Activated CD4-positive, CD25-positive, alpha-beta regulatory T cell (primary cell): ENCODE measurements around the gene FKBP7.
"Not testable (repeated sequence)": the region's sequence is repeated elsewhere in the genome, so short reads cannot be mapped to it uniquely, and the experiment has no call there.

Source experiments
- DNase-seq, 4 experiments: peaks; one replicate each; lab custom pipeline; 2025; lab: John Stamatoyannopoulos, UW

Gene FKBP7

GRCh38 chr2:178478439-178479274, at the start of gene FKBP7:
Gene FKBP7, minus strand, starts transcription at chr2:178478600. Its CDS starts 101 bp downstream, at chr2:178478499.
- peak; percentile 65 to 78 (median 70) for DNase-seq

- DNase-seq: no peak
Measured at GRCh38 chr2:178527592-178527991, 49.2 kb upstream of the FKBP7 start.

- DNase-seq: no peak
Measured at GRCh38 chr2:178526256-178526655, 47.9 kb upstream of the FKBP7 start.

GRCh38 chr2:178525460-178525859, 47.1 kb upstream of the FKBP7 start:
- not testable (repeated sequence) for DNase-seq

GRCh38 chr2:178525010-178525409, 46.6 kb upstream of the FKBP7 start:
- not testable (repeated sequence) for DNase-seq

- DNase-seq: no peak
Measured at GRCh38 chr2:178523596-178524134, 45.3 kb upstream of the FKBP7 start.

- DNase-seq: peak; percentile 37 to 62 (median 48)
Measured at GRCh38 chr2:178522950-178523595, 44.7 kb upstream of the FKBP7 start.

GRCh38 chr2:178521304-178522150, 43.1 kb upstream of the FKBP7 start:
- no peak for DNase-seq

- no peak for DNase-seq
Measured at GRCh38 chr2:178517496-178517895, 39.1 kb upstream of the FKBP7 start.

GRCh38 chr2:178514664-178515063, 36.3 kb upstream of the FKBP7 start:
- no peak for DNase-seq

GRCh38 chr2:178513876-178514275, 35.5 kb upstream of the FKBP7 start:
- DNase-seq: no peak

GRCh38 chr2:178512484-178512883, 34.1 kb upstream of the FKBP7 start:
- no peak for DNase-seq

GRCh38 chr2:178510384-178510783, 32.0 kb upstream of the FKBP7 start:
- no peak for DNase-seq

- no peak for DNase-seq
Measured at GRCh38 chr2:178508646-178509045, 30.2 kb upstream of the FKBP7 start.

GRCh38 chr2:178506949-178507348, 28.5 kb upstream of the FKBP7 start:
- no peak for DNase-seq

- no peak for DNase-seq
Measured at GRCh38 chr2:178506524-178506923, 28.1 kb upstream of the FKBP7 start.

GRCh38 chr2:178506101-178506500, 27.7 kb upstream of the FKBP7 start:
- no peak for DNase-seq

- no peak for DNase-seq
Measured at GRCh38 chr2:178502751-178503150, 24.4 kb upstream of the FKBP7 start.

GRCh38 chr2:178499640-178500039, 21.2 kb upstream of the FKBP7 start:
- DNase-seq: no peak

- no peak for DNase-seq
Measured at GRCh38 chr2:178498137-178498536, 19.7 kb upstream of the FKBP7 start.

GRCh38 chr2:178496049-178496448, 17.6 kb upstream of the FKBP7 start:
- no peak for DNase-seq

GRCh38 chr2:178491612-178492011, 13.2 kb upstream of the FKBP7 start:
- no peak for DNase-seq
